ENCODE data around the gene PDE1C.

Gene PDE1C

GRCh38 chr7:31896925-31897324 lies 173.3 kb downstream of the PDE1C start:
- Histone ChIP-seq H4K20me1 (ENCODE audit: insufficient read depth, low read length, poor library complexity, severe bottlenecking) (no peaks in the 10 kb centered on the region), H3K9me2 (replicated peaks; ENCODE audit: low read depth, low read length) (no peaks in the 10 kb centered on the region), H3K9me3 (ENCODE audit: insufficient read depth, low read depth, low read length) (no peaks in the 10 kb centered on the region), H3K4me1 (ENCODE audit: insufficient read depth, low read length, poor library complexity, severe bottlenecking) (no peaks in the 10 kb centered on the region), H3K4me2 (ENCODE audit: low read depth, low read length, poor library complexity, severe bottlenecking) (no peak overlapping the region), H3K27me3 (ENCODE audit: insufficient read depth, low read length, poor library complexity, severe bottlenecking) (no peaks in the 10 kb centered on the region), H3K4me3 (ENCODE audit: low read length, poor library complexity, severe bottlenecking) (no peak overlapping the region), H2AFZ (ENCODE audit: low read length) (no peak overlapping the region), H3K79me2 (ENCODE audit: insufficient read depth, low read length) (no peaks in the 10 kb centered on the region), H3F3A (ENCODE audit: low read depth) (no peaks in the 10 kb centered on the region), H3K36me3 (ENCODE audit: insufficient read depth, low read length) (no peaks in the 10 kb centered on the region), H3K9ac (ENCODE audit: low read depth, low read length, poor library complexity, severe bottlenecking) (no peak overlapping the region)
- no peak for TF ChIP-seq EZH2phosphoT487 (IDR thresholded peaks at IDR 0.05; ENCODE audit: borderline replicate concordance)
- TF ChIP-seq CTCF (conservative IDR thresholded peaks at IDR 0.05; ENCODE audit: low read length), result no peak

- TF ChIP-seq CTCF (conservative IDR thresholded peaks at IDR 0.05; ENCODE audit: low read length) (no peak), EZH2phosphoT487 (IDR thresholded peaks at IDR 0.05; ENCODE audit: borderline replicate concordance) (no peak)
- Histone ChIP-seq H3K79me2 (ENCODE audit: insufficient read depth, low read length) (no peaks in the 10 kb centered on the region), H3K27me3 (ENCODE audit: insufficient read depth, low read length, poor library complexity, severe bottlenecking) (no peaks in the 10 kb centered on the region), H3K9me3 (ENCODE audit: insufficient read depth, low read depth, low read length) (no peaks in the 10 kb centered on the region), H3F3A (ENCODE audit: low read depth) (no peaks in the 10 kb centered on the region), H3K9ac (ENCODE audit: low read depth, low read length, poor library complexity, severe bottlenecking) (no peak overlapping the region), H2AFZ (ENCODE audit: low read length) (no peak overlapping the region), H3K4me1 (ENCODE audit: insufficient read depth, low read length, poor library complexity, severe bottlenecking) (no peaks in the 10 kb centered on the region), H3K9me2 (replicated peaks; ENCODE audit: low read depth, low read length) (no peaks in the 10 kb centered on the region), H3K4me3 (ENCODE audit: low read length, poor library complexity, severe bottlenecking) (no peak overlapping the region), H4K20me1 (ENCODE audit: insufficient read depth, low read length, poor library complexity, severe bottlenecking) (no peaks in the 10 kb centered on the region), H3K36me3 (ENCODE audit: insufficient read depth, low read length) (no peaks in the 10 kb centered on the region), H3K4me2 (ENCODE audit: low read depth, low read length, poor library complexity, severe bottlenecking) (no peak overlapping the region)
Measured at GRCh38 chr7:31894308-31894707, 175.9 kb downstream of the PDE1C start.

- Histone ChIP-seq H3K4me1 (ENCODE audit: insufficient read depth, low read length, poor library complexity, severe bottlenecking) (no peaks in the 10 kb centered on the region), H3K36me3 (ENCODE audit: insufficient read depth, low read length) (no peaks in the 10 kb centered on the region), H4K20me1 (ENCODE audit: insufficient read depth, low read length, poor library complexity, severe bottlenecking) (no peaks in the 10 kb centered on the region), H3K4me2 (ENCODE audit: low read depth, low read length, poor library complexity, severe bottlenecking) (no peak overlapping the region), H3K9ac (ENCODE audit: low read depth, low read length, poor library complexity, severe bottlenecking) (no peak overlapping the region), H2AFZ (ENCODE audit: low read length) (no peak overlapping the region), H3K9me3 (ENCODE audit: insufficient read depth, low read depth, low read length) (no peaks in the 10 kb centered on the region), H3F3A (ENCODE audit: low read depth) (no peaks in the 10 kb centered on the region), H3K4me3 (ENCODE audit: low read length, poor library complexity, severe bottlenecking) (no peak overlapping the region), H3K27me3 (ENCODE audit: insufficient read depth, low read length, poor library complexity, severe bottlenecking) (no peaks in the 10 kb centered on the region), H3K79me2 (ENCODE audit: insufficient read depth, low read length) (no peaks in the 10 kb centered on the region), H3K9me2 (replicated peaks; ENCODE audit: low read depth, low read length) (no peaks in the 10 kb centered on the region)
- TF ChIP-seq EZH2phosphoT487 (IDR thresholded peaks at IDR 0.05; ENCODE audit: borderline replicate concordance) (no peak), CTCF (conservative IDR thresholded peaks at IDR 0.05; ENCODE audit: low read length) (no peak)
Measured at GRCh38 chr7:31893365-31893764, 176.8 kb downstream of the PDE1C start.
